CD8-positive, alpha-beta memory T cell (primary cell): ENCODE results near the gene NAA38. TPM values are rescaled to one million over a fixed set of nuclear protein-coding genes. Genes with fewer than 3 reads are reported as not detected.

ENCODE experiments used
- CTCF ChIA-PET: fragments of 350-600 bp; sonication (Branson Sonifier 250); formaldehyde crosslinking; loops from one replicate; lab custom pipeline; 2021; ENCODE audit warnings: antibody characterized with exemption; lab: Charles Lee
- POLR2A ChIA-PET: fragments of 350-600 bp; sonication (Branson Sonifier 250); formaldehyde crosslinking; loops from one replicate; lab custom pipeline; 2021; ENCODE audit warnings: antibody characterized with exemption; lab: Charles Lee
- DNase-seq, 5 donors: peaks; one replicate each; pipeline versions ENCODE4 v3.0.0 to v3.0.0-alpha.2; 2020 to 2022; ENCODE audit warnings: mixed read lengths in 1 of 5
- H3K27ac ChIP-seq: one replicate; pipeline ENCODE4 v1.7.0; 2013; ENCODE audit warnings: low read depth, mild to moderate bottlenecking, low read length, moderate library complexity
- H3K27me3 ChIP-seq: 2 replicates; pipeline ENCODE4 v1.7.0; 2013; ENCODE audit warnings: low read length, mild to moderate bottlenecking; ENCODE audit not compliant: insufficient read depth, poor library complexity, severe bottlenecking
- H3K36me3 ChIP-seq: 2 replicates; pipeline ENCODE4 v1.7.0; 2013; ENCODE audit warnings: mild to moderate bottlenecking, low read length, moderate library complexity; ENCODE audit not compliant: insufficient read depth
- H3K4me1 ChIP-seq: 2 replicates; pipeline ENCODE4 v1.7.0; 2013; ENCODE audit warnings: mild to moderate bottlenecking, low read length, moderate library complexity; ENCODE audit not compliant: insufficient read depth
- H3K4me3 ChIP-seq: 2 replicates; pipeline ENCODE4 v1.7.0; 2013; ENCODE audit warnings: mild to moderate bottlenecking, low read length
- H3K9me3 ChIP-seq: 2 replicates; pipeline ENCODE4 v1.7.0; 2013; ENCODE audit warnings: mild to moderate bottlenecking, low read length
- H3K27ac Mint-ChIP-seq, 8 donors: one replicate each; pipeline ENCODE4 v1.8.0; 2020 to 2021; ENCODE audit warnings: mixed read lengths in 8 of 8, mild to moderate bottlenecking in 6 of 8, inconsistent platforms in 3 of 8, moderate library complexity in 3 of 8
- H3K27me3 Mint-ChIP-seq, 2 donors: one replicate each; pipeline ENCODE4 v1.8.0; 2020 to 2021; ENCODE audit warnings: mixed read lengths in 2 of 2, mild to moderate bottlenecking in 1 of 2, moderate library complexity in 1 of 2
- H3K36me3 Mint-ChIP-seq, 3 donors: one replicate each; pipeline ENCODE4 v1.8.0; 2020 to 2021; ENCODE audit warnings: mixed read lengths in 3 of 3, inconsistent platforms in 1 of 3, mild to moderate bottlenecking in 1 of 3
- H3K4me1 Mint-ChIP-seq, 3 donors: one replicate each; pipeline ENCODE4 v1.8.0; 2020 to 2021; ENCODE audit warnings: mixed read lengths in 3 of 3, inconsistent platforms in 1 of 3, mild to moderate bottlenecking in 1 of 3
- H3K4me3 Mint-ChIP-seq, 7 donors: one replicate each; pipeline ENCODE4 v1.8.0; 2020 to 2021; ENCODE audit warnings: mixed read lengths in 7 of 7, mild to moderate bottlenecking in 6 of 7, moderate library complexity in 4 of 7, inconsistent platforms in 2 of 7
- H3K9me3 Mint-ChIP-seq, 5 donors: one replicate each; pipeline ENCODE4 v1.8.0; 2020 to 2022; ENCODE audit warnings: mixed read lengths in 5 of 5, mild to moderate bottlenecking in 3 of 5, moderate library complexity in 2 of 5, inconsistent platforms in 1 of 5
- polyA plus RNA-seq: library from polyadenylated mRNA; unstranded; fragments of 300-500 nt; fragmentation: Illumina TruSeq; gene quantifications from one replicate; pipeline ENCODE4 v1.2.3, GENCODE V29; 2021
- total RNA-seq, 2 experiments: library from RNA; stranded (reverse); gene quantifications; one replicate each; pipeline ENCODE4 v1.2.3, GENCODE V29; 2021

Gene NAA38
- total and polyA plus RNA-seq, 3 experiments from 2014 or later = 58.2 to 162 (median 65.0) TPM

GRCh38 chr17:7893187-7893880 is 36.0 kb upstream of the NAA38 start:
- no peak overlapping the region for H3K27ac ChIP-seq
- H3K4me1 Mint-ChIP-seq = peaks cover 15 to 18% (median 18%) of the 10 kb centered on the region in 3 donors
- H3K4me3 ChIP-seq = no peak overlapping the region
- peaks cover 16% of the 10 kb centered on the region for H3K4me1 ChIP-seq
- H3K36me3 Mint-ChIP-seq = peaks cover 21 to 82% (median 33%) of the 10 kb centered on the region in 3 donors
- peaks cover 74% of the 10 kb centered on the region for H3K36me3 ChIP-seq
- H3K9me3 ChIP-seq = no peaks in the 10 kb centered on the region
- no peaks in the 10 kb centered on the region for H3K9me3 Mint-ChIP-seq
- no peaks in the 10 kb centered on the region for H3K27me3 ChIP-seq
- peak overlapping the region in 1 of 7 donors; percentile 27 for H3K4me3 Mint-ChIP-seq
- ChIA-PET CTCF (interaction anchor here (1.0 to 1.1 kb wide), 2 partner anchors 25 to 30 kb away, joined by 3 read pairs; no protein-coding TSS in a partner anchor), POLR2A (no interaction called here)
- H3K27me3 Mint-ChIP-seq = no peaks in the 10 kb centered on the region
- H3K27ac Mint-ChIP-seq = peak overlapping the region in 1 of 8 donors; percentile 60
- no peak for DNase-seq

GRCh38 chr17:7889166-7889955 is 32.0 kb upstream of the NAA38 start:
- POLR2A ChIA-PET = interaction anchor here (0.7 kb wide), 1 partner anchor 79 kb away, joined by 3 read pairs; no protein-coding TSS in a partner anchor
- peak overlapping the region in 2 of 8 donors; percentile 37 to 41 for H3K27ac Mint-ChIP-seq

GRCh38 chr17:7888184-7888920 is 31.0 kb upstream of the NAA38 start, which contains the start of gene CHD3:
Gene CHD3 (plus strand): TSS chr17:7888789. CDS start chr17:7889001, 212 bp downstream.
- H3K27ac Mint-ChIP-seq = peak within 1 kb of the TSS in 2 of 8 donors; percentile 37 to 41
- CTCF ChIA-PET = interaction anchor here (1.0 kb wide), 1 partner anchor 26 kb away, joined by 4 read pairs; no protein-coding TSS in a partner anchor

More at GRCh38 chr17:7889166-7889955, 32.0 kb upstream of the NAA38 start:
- CTCF ChIA-PET = interaction anchor here (0.9 to 1.0 kb wide), 2 partner anchors 27 to 101 kb away, joined by 3 to 4 read pairs; no protein-coding TSS in a partner anchor
- Histone ChIP-seq H3K9me3 (no peaks in the 10 kb centered on the region), H3K4me3 (no peak overlapping the region), H3K27ac (no peak overlapping the region), H3K27me3 (no peaks in the 10 kb centered on the region), H3K4me1 (peaks cover 27% of the 10 kb centered on the region), H3K36me3 (peaks cover 43% of the 10 kb centered on the region)
- Mint-ChIP-seq H3K4me1 (peaks cover 10 to 21% (median 14%) of the 10 kb centered on the region in 3 donors), H3K27me3 (peaks cover 0 to 3% of the 10 kb centered on the region in 2 donors), H3K36me3 (peaks cover 2 to 52% (median 11%) of the 10 kb centered on the region in 3 donors), H3K9me3 (peaks cover 0 to 2% (median 0%) of the 10 kb centered on the region in 5 donors), H3K4me3 (peak overlapping the region in 1 of 7 donors; percentile 5)
- DNase-seq = peak in 2 of 5 donors; percentile 20 to 31

GRCh38 chr17:7887482-7888183 is 30.3 kb upstream of the NAA38 start:
- ChIA-PET CTCF (no interaction called here), POLR2A (no interaction called here)
- no peak overlapping the region for H3K27ac Mint-ChIP-seq
- H3K27ac ChIP-seq = peak overlapping the region; percentile 79
- peaks cover 0 to 3% of the 10 kb centered on the region in 2 donors for H3K27me3 Mint-ChIP-seq
- H3K4me3 ChIP-seq = peak overlapping the region; percentile 85
- H3K4me3 Mint-ChIP-seq = no peak overlapping the region
- H3K36me3 Mint-ChIP-seq = peaks cover 0 to 37% (median 8%) of the 10 kb centered on the region in 3 donors
- peaks cover 15 to 24% (median 18%) of the 10 kb centered on the region in 3 donors for H3K4me1 Mint-ChIP-seq
- DNase-seq = peak; percentile 75 to 96 (median 89)
- no peaks in the 10 kb centered on the region for H3K27me3 ChIP-seq
- H3K36me3 ChIP-seq = peaks cover 30% of the 10 kb centered on the region
- H3K4me1 ChIP-seq = peaks cover 42% of the 10 kb centered on the region
- H3K9me3 ChIP-seq = no peaks in the 10 kb centered on the region
- peaks cover 0 to 2% (median 0%) of the 10 kb centered on the region in 5 donors for H3K9me3 Mint-ChIP-seq

More at GRCh38 chr17:7888184-7888920, 31.0 kb upstream of the NAA38 start, which contains the start of gene CHD3:
- Mint-ChIP-seq H3K4me3 (peak within 1 kb of the TSS in 1 of 7 donors; percentile 5), H3K27me3 (peaks cover 0 to 3% of the 10 kb centered on the region in 2 donors), H3K36me3 (peaks cover 0 to 42% (median 8%) of the 10 kb centered on the region in 3 donors), H3K4me1 (peaks cover 15 to 24% (median 18%) of the 10 kb centered on the region in 3 donors), H3K9me3 (peaks cover 0 to 2% (median 0%) of the 10 kb centered on the region in 5 donors)
- Histone ChIP-seq H3K4me3 (peak within 1 kb of the TSS; percentile 85), H3K36me3 (peaks cover 33% of the 10 kb centered on the region), H3K9me3 (no peaks in the 10 kb centered on the region), H3K27me3 (no peaks in the 10 kb centered on the region), H3K27ac (peak within 1 kb of the TSS; percentile 79), H3K4me1 (peaks cover 35% of the 10 kb centered on the region)
- POLR2A ChIA-PET = no interaction called here
- DNase-seq = peak in 3 of 5 donors; percentile 38 to 61 (median 51)

GRCh38 chr17:7887038-7887481 is 29.7 kb upstream of the NAA38 start:
- Mint-ChIP-seq H3K27me3 (peaks cover 0 to 3% of the 10 kb centered on the region in 2 donors), H3K27ac (no peak overlapping the region), H3K4me3 (no peak overlapping the region), H3K36me3 (peaks cover 0 to 35% (median 7%) of the 10 kb centered on the region in 3 donors), H3K4me1 (peaks cover 14 to 23% (median 16%) of the 10 kb centered on the region in 3 donors), H3K9me3 (peaks cover 0 to 2% (median 0%) of the 10 kb centered on the region in 5 donors)
- Histone ChIP-seq H3K9me3 (no peaks in the 10 kb centered on the region), H3K4me3 (peak overlapping the region; percentile 85), H3K27me3 (no peaks in the 10 kb centered on the region), H3K36me3 (peaks cover 30% of the 10 kb centered on the region), H3K4me1 (peaks cover 48% of the 10 kb centered on the region), H3K27ac (peak overlapping the region; percentile 79)
- CTCF ChIA-PET = no interaction called here
- POLR2A ChIA-PET = no interaction called here
- DNase-seq = no peak

GRCh38 chr17:7886227-7887037 is 29.1 kb upstream of the NAA38 start:
- peak; percentile 50 to 82 (median 68) for DNase-seq
- H3K27ac Mint-ChIP-seq = no peak overlapping the region
- H3K9me3 Mint-ChIP-seq = peaks cover 0 to 2% (median 0%) of the 10 kb centered on the region in 5 donors
- Histone ChIP-seq H3K9me3 (no peaks in the 10 kb centered on the region), H3K4me1 (peaks cover 54% of the 10 kb centered on the region), H3K27me3 (no peaks in the 10 kb centered on the region), H3K36me3 (peaks cover 24% of the 10 kb centered on the region), H3K27ac (peak overlapping the region; percentile 79), H3K4me3 (peak overlapping the region; percentile 85)
- peaks cover 11 to 21% (median 13%) of the 10 kb centered on the region in 3 donors for H3K4me1 Mint-ChIP-seq
- peaks cover 0 to 28% (median 5%) of the 10 kb centered on the region in 3 donors for H3K36me3 Mint-ChIP-seq
- no peak overlapping the region for H3K4me3 Mint-ChIP-seq
- ChIA-PET CTCF (interaction anchor here (0.7 to 1.9 kb wide), 8 partner anchors 15 to 143 kb away, joined by 3 to 8 read pairs (median 4); partner anchors contain the start of genes CYB5D1 and NAA38), POLR2A (interaction anchor here (1.0 to 1.8 kb wide), 4 partner anchors 23 to 46 kb away, joined by 3 to 11 read pairs (median 4); partner anchors contain the start of genes CNTROB, CYB5D1 and NAA38)
- H3K27me3 Mint-ChIP-seq = peaks cover 0 to 3% of the 10 kb centered on the region in 2 donors
